Duodenal mucosa (tissue), 2 donors: ENCODE results near the gene ADK.

Experiments used
- H3K27ac ChIP-seq: one replicate; pipeline ENCODE4 v1.7.0; 2013; ENCODE audit warnings: low read depth, low read length
- H3K27me3 ChIP-seq, 2 donors: one replicate each; pipeline ENCODE4 v1.7.0; 2013; ENCODE audit warnings: low read length in 2 of 2, control low read depth in 1 of 2; ENCODE audit not compliant: insufficient read depth in 2 of 2, control insufficient read depth in 1 of 2
- H3K36me3 ChIP-seq, 2 donors: one replicate each; pipeline ENCODE4 v1.7.0; 2013; ENCODE audit warnings: low read length in 2 of 2, control low read depth in 1 of 2; ENCODE audit not compliant: insufficient read depth in 2 of 2, control insufficient read depth in 1 of 2
- H3K4me1 ChIP-seq, 2 donors: one replicate each; pipeline ENCODE4 v1.7.0; 2013; ENCODE audit warnings: low read length in 2 of 2, control low read depth in 1 of 2; ENCODE audit not compliant: insufficient read depth in 2 of 2, control insufficient read depth in 1 of 2
- H3K4me3 ChIP-seq, 2 donors: one replicate each; pipeline ENCODE4 v1.7.0; 2013; ENCODE audit warnings: low read length in 2 of 2, low read depth in 1 of 2
- H3K9ac ChIP-seq, 2 donors: one replicate each; pipeline ENCODE4 v1.7.0; 2013; ENCODE audit warnings: low read length in 2 of 2, low read depth in 1 of 2
- H3K9me3 ChIP-seq, 2 donors: one replicate each; pipeline ENCODE4 v1.7.0; 2013; ENCODE audit warnings: low read length in 2 of 2, control low read depth in 1 of 2; ENCODE audit not compliant: control insufficient read depth in 1 of 2

ADK gene

DNA sequence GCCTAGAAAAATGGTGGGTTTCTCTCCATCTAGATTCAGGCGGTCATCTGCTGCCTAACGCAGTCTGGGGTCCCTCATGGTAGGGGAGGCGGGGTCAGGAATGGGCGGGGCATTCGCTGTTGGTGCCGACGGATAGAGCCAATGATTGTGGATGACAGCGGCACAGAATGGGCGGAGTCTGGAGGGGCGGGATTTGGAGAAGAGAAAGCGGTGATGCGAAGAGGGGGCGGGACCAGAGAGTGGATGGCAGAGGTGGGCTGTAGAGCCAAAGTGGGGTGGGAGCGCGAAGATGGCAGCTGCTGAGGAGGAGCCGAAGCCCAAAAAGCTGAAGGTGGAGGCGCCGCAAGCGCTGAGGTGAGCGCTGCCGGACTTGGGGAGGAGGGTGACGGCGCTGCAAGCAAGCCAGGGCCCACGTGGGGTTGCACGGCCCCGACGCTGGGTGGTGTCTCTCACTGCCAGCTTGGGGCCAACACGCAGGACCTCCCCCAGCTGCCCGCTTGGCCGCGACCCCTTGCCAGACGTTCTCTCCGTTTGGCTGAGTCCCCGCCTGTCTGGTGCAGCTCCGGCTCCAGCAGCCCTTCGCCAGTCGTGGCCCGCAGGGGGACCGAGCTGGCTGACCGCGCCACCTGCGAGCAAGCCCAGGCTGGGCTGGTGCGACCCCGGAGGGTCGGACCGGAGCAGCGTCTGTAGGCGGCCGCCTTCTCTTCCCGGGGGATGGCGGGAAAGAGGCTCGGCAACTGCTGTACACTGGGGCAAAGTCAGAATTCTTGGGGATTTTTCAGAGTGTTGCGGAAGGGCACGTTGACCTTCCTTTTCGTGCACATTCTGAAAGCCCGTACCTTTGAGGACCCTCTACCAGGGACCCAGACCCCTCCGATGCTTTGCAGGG is at the start of gene ADK:
Gene ADK (plus strand): TSS at position 232 of the 889 bp plus-strand sequence. CDS start 58 bp downstream, at position 290.
- Histone ChIP-seq H3K36me3 (peaks cover 4% of the 10 kb centered on the region in 2 donors), H3K27ac (peak within 1 kb of the TSS; percentile 86), H3K9me3 (no peaks in the 10 kb centered on the region), H3K4me1 (peaks cover 17 to 23% of the 10 kb centered on the region in 2 donors), H3K4me3 (peak within 1 kb of the TSS; percentile 92 to 100), H3K27me3 (no peaks in the 10 kb centered on the region), H3K9ac (peak within 1 kb of the TSS; percentile 87 to 92)

- no peak overlapping the region for H3K27ac ChIP-seq
Measured at GRCh38 chr10:74103560-74104258, 47.3 kb upstream of the ADK start.

DNA sequence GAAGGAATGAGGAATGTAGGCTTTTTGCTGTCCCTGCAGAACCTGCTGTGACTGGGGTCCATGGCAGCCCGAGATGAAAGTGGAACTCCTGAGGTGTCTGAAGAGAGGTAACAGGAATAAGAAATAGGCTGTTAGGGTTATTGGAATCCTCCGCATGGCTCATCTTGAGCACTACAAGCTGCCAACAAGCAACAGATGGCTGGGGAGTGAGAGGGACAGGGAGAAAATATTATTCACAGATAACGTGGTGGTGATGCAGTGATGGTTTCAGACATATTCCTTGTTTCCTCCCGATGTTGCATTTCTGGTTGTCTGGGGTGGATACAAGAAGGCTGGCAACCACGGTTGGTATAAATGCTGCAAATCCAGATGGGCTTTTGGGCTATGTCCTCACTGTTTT is 46.5 kb upstream of the ADK start:
- H3K4me1 ChIP-seq: no peaks in the 10 kb centered on the region
- H3K9me3 ChIP-seq: no peaks in the 10 kb centered on the region
- no peak overlapping the region for H3K4me3 ChIP-seq
- no peaks in the 10 kb centered on the region for H3K27me3 ChIP-seq
- H3K9ac ChIP-seq: no peak overlapping the region
- H3K27ac ChIP-seq: no peak overlapping the region
- peaks cover 50 to 86% of the 10 kb centered on the region in 2 donors for H3K36me3 ChIP-seq

More at GRCh38 chr10:74103560-74104258, 47.3 kb upstream of the ADK start:
- H3K36me3 ChIP-seq: peaks cover 50 to 84% of the 10 kb centered on the region in 2 donors
- H3K9me3 ChIP-seq: no peaks in the 10 kb centered on the region
- no peaks in the 10 kb centered on the region for H3K27me3 ChIP-seq
- no peak overlapping the region for H3K4me3 ChIP-seq
- H3K9ac ChIP-seq: no peak overlapping the region
- no peaks in the 10 kb centered on the region for H3K4me1 ChIP-seq

DNA sequence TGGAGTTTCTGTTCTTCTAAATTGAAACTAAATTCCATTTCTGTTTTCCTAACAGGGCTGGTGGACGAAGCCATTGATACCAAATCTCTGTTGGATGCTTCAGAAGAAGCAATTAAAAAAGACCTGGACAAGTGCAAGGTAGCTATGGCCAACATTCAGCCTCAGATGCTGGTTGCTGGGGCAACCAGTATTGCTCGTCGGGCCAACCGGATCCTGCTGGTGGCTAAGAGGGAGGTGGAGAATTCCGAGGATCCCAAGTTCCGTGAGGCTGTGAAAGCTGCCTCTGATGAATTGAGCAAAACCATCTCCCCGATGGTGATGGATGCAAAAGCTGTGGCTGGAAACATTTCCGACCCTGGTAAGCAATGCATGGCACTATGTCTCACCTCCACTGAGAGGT is 46.0 kb upstream of the ADK start:
- no peak overlapping the region for H3K4me3 ChIP-seq
- no peak overlapping the region for H3K9ac ChIP-seq
- H3K27ac ChIP-seq: no peak overlapping the region
- H3K36me3 ChIP-seq: peaks cover 47 to 84% of the 10 kb centered on the region in 2 donors
- no peaks in the 10 kb centered on the region for H3K27me3 ChIP-seq
- no peaks in the 10 kb centered on the region for H3K9me3 ChIP-seq
- no peaks in the 10 kb centered on the region for H3K4me1 ChIP-seq

GRCh38 chr10:74107391-74107790 is 43.6 kb upstream of the ADK start:
- H3K36me3 ChIP-seq: peaks cover 67 to 91% of the 10 kb centered on the region in 2 donors
- no peaks in the 10 kb centered on the region for H3K27me3 ChIP-seq
- no peaks in the 10 kb centered on the region for H3K9me3 ChIP-seq
- no peak overlapping the region for H3K9ac ChIP-seq
- H3K27ac ChIP-seq: no peak overlapping the region
- no peaks in the 10 kb centered on the region for H3K4me1 ChIP-seq
- H3K4me3 ChIP-seq: no peak overlapping the region

DNA sequence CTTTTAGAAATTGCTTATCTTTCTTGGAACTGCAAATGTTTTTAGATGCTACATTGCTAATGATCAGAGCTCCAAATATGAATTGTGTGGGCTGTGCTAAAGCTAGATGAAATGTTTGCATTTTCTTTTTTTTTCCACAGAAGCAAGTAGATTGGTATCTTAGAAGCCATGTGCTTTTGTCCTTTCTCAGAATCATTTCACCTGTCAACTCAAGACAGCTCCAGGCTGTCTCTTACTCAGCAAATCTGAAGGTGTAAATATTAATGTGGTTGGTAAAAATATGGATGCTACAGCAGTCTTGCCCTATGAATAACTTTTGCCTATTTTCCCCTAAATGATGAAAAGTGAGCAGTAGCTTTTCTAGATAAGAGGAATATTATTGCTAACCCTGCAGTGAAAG is 41.6 kb upstream of the ADK start:
- Histone ChIP-seq H3K4me3 (no peak overlapping the region), H3K27ac (no peak overlapping the region), H3K27me3 (no peaks in the 10 kb centered on the region), H3K4me1 (no peaks in the 10 kb centered on the region), H3K9me3 (no peaks in the 10 kb centered on the region), H3K36me3 (peaks cover 73 to 91% of the 10 kb centered on the region in 2 donors), H3K9ac (no peak overlapping the region)

DNA sequence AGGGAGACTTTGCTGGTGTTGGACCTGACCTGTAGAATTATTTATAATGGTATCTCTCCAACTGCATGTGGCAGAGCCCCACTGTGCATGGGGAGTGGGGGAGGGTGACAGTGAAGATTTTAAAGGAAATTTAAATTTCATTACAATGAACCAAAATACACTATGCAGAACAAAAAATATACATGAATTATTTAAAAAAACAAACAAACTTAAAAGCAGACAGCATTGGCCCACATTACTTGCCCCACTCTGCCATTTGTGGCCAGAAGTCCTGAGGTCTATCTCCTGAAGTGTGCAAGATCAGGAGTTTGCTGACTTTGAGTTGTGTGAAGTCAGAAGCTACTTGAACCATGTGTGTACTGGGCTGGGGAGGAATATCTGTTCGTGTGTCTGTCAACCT is 40.9 kb upstream of the ADK start:
- Histone ChIP-seq H3K4me1 (no peaks in the 10 kb centered on the region), H3K27ac (no peak overlapping the region), H3K9ac (no peak overlapping the region), H3K9me3 (no peaks in the 10 kb centered on the region), H3K36me3 (peaks cover 72 to 91% of the 10 kb centered on the region in 2 donors), H3K27me3 (no peaks in the 10 kb centered on the region), H3K4me3 (no peak overlapping the region)

DNA sequence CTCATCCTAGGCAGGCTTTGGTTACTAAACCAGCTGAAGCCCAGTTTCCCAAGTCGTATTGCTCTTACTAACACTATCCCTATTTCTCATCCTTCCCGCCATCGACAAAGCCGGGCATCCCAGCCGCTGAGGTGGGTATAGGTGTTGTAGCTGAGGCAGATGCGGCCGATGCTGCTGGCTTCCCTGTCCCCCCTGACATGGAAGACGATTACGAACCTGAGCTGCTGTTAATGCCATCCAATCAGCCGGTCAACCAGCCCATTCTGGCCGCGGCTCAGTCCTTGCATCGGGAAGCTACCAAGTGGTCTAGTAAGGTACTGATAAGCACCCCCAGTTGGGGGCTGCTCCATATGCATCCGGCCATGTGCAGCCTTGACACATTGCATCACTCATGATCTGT is 39.2 kb upstream of the ADK start:
- Histone ChIP-seq H3K4me1 (no peaks in the 10 kb centered on the region), H3K36me3 (peaks cover 67 to 91% of the 10 kb centered on the region in 2 donors), H3K27me3 (no peaks in the 10 kb centered on the region), H3K4me3 (no peak overlapping the region), H3K9ac (no peak overlapping the region), H3K27ac (no peak overlapping the region), H3K9me3 (no peaks in the 10 kb centered on the region)

DNA sequence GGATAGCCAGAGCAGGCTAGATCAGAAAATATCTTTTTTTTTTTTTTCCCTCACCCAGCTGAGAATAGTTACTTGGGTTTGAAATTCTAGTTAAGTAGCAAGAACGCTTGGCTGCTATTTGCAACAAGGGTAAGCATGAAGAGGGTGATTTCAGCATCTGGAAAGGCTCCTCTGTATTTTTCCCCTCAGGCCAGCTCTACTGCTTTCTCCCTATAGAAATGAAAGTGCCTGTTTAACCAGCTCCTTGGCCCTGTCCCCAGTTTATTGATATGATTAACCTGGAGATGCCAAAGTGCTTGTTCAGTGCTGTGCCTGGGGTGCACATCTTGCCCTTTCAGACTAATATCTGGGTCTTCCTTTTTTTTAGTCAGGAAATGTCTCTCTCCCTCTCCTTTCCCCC is 37.5 kb upstream of the ADK start:
- H3K27me3 ChIP-seq: no peaks in the 10 kb centered on the region
- H3K9ac ChIP-seq: no peak overlapping the region
- H3K9me3 ChIP-seq: no peaks in the 10 kb centered on the region
- H3K27ac ChIP-seq: no peak overlapping the region
- no peaks in the 10 kb centered on the region for H3K4me1 ChIP-seq
- peaks cover 64 to 93% of the 10 kb centered on the region in 2 donors for H3K36me3 ChIP-seq
- H3K4me3 ChIP-seq: no peak overlapping the region

DNA sequence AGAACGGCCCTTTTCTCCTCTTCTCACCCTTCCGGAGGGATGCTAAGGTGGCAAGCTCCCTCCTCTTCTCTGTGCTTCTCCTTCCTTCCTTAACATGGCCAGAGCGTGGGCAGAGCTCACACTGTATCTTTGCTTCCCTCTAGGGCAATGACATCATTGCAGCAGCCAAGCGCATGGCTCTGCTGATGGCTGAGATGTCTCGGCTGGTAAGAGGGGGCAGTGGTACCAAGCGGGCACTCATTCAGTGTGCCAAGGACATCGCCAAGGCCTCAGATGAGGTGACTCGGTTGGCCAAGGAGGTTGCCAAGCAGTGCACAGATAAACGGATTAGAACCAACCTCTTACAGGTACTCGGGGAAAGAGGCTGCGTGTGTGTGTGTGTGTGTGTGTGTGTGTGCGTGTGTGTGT is 37.0 kb upstream of the ADK start:
- H3K9me3 ChIP-seq: no peaks in the 10 kb centered on the region
- H3K4me3 ChIP-seq: no peak overlapping the region
- no peak overlapping the region for H3K9ac ChIP-seq
- no peak overlapping the region for H3K27ac ChIP-seq
- peaks cover 64 to 95% of the 10 kb centered on the region in 2 donors for H3K36me3 ChIP-seq
- no peaks in the 10 kb centered on the region for H3K4me1 ChIP-seq
- H3K27me3 ChIP-seq: no peaks in the 10 kb centered on the region
